Activated B cell treated with CpG ODN at 0.5 μM for 24 hours (primary cell): Measurements from ENCODE around the gene P3H1. TPM values are rescaled to one million over a fixed set of nuclear protein-coding genes. Genes with fewer than 3 reads are reported as not detected.

Source experiments
- ATAC-seq: fragments of 200-7000 bp; cut with Tn5 transposase; one replicate; pipeline ENCODE4 v1.10.0; 2021; ENCODE audit warnings: low read depth, mild to moderate bottlenecking, moderate library complexity
- CTCF ChIA-PET: fragments of 350-600 bp; sonication (Branson Sonifier 250); formaldehyde crosslinking; loops from one replicate; lab custom pipeline; 2021; ENCODE audit warnings: antibody characterized with exemption; lab: Charles Lee
- POLR2A ChIA-PET: fragments of 350-600 bp; sonication (Branson Sonifier 250); formaldehyde crosslinking; loops from one replicate; lab custom pipeline; 2021; ENCODE audit warnings: antibody characterized with exemption; lab: Charles Lee
- DNase-seq: peaks from one replicate; pipeline ENCODE4 v3.0.0; 2022
- H3K27ac Mint-ChIP-seq: one replicate; pipeline ENCODE4 v1.8.0; 2020; ENCODE audit warnings: mixed read lengths
- H3K27me3 Mint-ChIP-seq: one replicate; pipeline ENCODE4 v1.8.0; 2021; ENCODE audit warnings: mixed read lengths
- H3K36me3 Mint-ChIP-seq: one replicate; pipeline ENCODE4 v1.8.0; 2021; ENCODE audit warnings: low read depth, mixed read lengths
- H3K4me1 Mint-ChIP-seq: one replicate; pipeline ENCODE4 v1.8.0; 2021; ENCODE audit warnings: mixed read lengths
- H3K4me3 Mint-ChIP-seq: one replicate; pipeline ENCODE4 v1.8.0; 2020; ENCODE audit warnings: mild to moderate bottlenecking, mixed read lengths
- H3K9me3 Mint-ChIP-seq: one replicate; pipeline ENCODE4 v1.8.0; 2020; ENCODE audit warnings: mixed read lengths
- intact Hi-C: fragments of 100-400 bp; cut with micrococcal nuclease; formaldehyde crosslinking; loops from one replicate; pipeline ENCODE4 v1.15.1; 2024
- total RNA-seq: library from RNA; stranded (reverse); gene quantifications from 2 replicates; pipeline ENCODE4 v1.2.3, GENCODE V29; 2022
- TF ChIP-seq, protein P1 (sequence below): fragments of 200-600 bp; IDR thresholded peaks from one replicate; pipeline ENCODE4 v1.8.0; 2022; ENCODE audit warnings: antibody characterized with exemption, mild to moderate bottlenecking

Gene P3H1
- total RNA-seq, 1 donor from 2014 or later: 27.1 TPM

DNA sequence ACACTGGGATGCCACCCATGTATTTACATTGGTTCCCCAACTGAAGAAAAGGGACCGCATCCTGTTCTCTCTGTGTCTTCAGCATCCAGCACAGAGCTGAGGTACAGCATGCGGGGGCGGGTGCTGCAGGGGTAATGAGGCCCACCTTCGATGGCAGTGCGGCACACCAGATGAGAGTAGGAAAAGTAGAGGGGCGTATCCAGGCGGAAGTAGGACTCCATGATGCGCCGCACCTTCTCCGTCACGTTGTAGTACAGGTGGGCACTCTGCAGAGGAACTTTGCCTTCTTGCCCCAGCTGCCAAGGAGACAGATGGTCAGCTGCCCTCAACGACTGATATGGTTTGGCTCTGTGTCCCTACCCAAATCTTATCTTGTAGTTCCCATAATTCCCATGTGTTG lies 16.8 kb downstream of the P3H1 start:
- Mint-ChIP-seq H3K4me3 (no peak overlapping the region), H3K9me3 (peaks cover 4% of the 10 kb centered on the region), H3K27me3 (no peaks in the 10 kb centered on the region), H3K4me1 (no peaks in the 10 kb centered on the region), H3K27ac (no peak overlapping the region), H3K36me3 (peaks cover 79% of the 10 kb centered on the region)
- DNase-seq (no peak), ATAC-seq (no peak)
- TF ChIP-seq, protein P1, sequence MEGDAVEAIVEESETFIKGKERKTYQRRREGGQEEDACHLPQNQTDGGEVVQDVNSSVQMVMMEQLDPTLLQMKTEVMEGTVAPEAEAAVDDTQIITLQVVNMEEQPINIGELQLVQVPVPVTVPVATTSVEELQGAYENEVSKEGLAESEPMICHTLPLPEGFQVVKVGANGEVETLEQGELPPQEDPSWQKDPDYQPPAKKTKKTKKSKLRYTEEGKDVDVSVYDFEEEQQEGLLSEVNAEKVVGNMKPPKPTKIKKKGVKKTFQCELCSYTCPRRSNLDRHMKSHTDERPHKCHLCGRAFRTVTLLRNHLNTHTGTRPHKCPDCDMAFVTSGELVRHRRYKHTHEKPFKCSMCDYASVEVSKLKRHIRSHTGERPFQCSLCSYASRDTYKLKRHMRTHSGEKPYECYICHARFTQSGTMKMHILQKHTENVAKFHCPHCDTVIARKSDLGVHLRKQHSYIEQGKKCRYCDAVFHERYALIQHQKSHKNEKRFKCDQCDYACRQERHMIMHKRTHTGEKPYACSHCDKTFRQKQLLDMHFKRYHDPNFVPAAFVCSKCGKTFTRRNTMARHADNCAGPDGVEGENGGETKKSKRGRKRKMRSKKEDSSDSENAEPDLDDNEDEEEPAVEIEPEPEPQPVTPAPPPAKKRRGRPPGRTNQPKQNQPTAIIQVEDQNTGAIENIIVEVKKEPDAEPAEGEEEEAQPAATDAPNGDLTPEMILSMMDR: no peak
- intact Hi-C loops: no loop called here
- POLR2A ChIA-PET: no interaction called here
- CTCF ChIA-PET: interaction anchor here (0.7 kb wide), 1 partner anchor 434 kb away, joined by 3 read pairs; no protein-coding TSS in a partner anchor

DNA sequence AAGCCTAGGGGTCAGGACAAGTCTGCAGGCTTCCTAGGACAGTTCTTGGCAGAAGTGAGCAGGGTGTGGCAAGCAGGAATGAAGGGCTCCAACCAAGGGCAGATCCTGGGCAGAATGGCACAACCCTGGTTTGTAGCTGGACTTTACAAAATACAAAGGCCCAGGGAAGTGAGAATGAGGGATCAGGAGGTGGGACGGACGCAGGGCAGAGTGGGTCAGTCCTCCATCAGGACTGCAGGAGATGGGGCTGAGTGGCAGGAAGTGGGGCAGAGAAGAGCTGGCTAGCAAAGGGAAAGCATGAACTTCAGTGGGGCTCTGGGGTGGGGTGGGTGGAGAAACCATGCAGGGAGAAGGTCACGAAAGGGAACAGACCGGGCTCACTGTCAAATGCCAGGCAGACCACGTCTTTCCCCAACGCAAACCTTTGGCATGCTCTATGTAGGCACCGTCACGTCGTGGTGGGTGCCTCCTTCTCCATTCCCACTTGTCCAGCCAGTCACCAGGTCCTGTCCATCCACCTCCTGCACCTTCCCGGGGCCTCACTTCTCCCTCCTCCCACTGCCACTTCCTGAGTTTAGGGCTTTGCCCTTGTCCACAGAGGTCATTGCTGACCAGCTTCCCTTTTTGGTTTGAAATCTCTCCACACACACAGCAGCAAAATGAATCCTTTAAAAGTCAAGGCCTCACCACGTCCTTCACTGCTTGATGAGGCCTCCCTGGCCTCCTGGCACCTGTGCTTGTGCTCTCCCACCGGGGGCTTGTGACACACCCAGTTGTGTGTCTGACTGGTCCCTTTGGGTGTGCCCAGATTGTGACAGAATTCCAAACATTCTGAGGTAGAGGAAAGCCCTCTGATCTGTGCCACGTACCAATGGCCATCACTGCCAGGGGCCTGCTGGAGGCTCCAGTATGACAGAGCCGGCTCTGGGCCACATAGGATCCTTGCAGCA lies 18.1 kb downstream of the P3H1 start:
- DNase-seq (no peak), ATAC-seq (no peak)
- Mint-ChIP-seq H3K4me1 (no peaks in the 10 kb centered on the region), H3K27me3 (no peaks in the 10 kb centered on the region), H3K9me3 (peaks cover 4% of the 10 kb centered on the region), H3K36me3 (peaks cover 67% of the 10 kb centered on the region), H3K27ac (no peak overlapping the region), H3K4me3 (no peak overlapping the region)
- intact Hi-C loops: no loop called here
- TF ChIP-seq, protein P1: no peak
- ChIA-PET CTCF (interaction anchor here (0.7 to 1.2 kb wide), 2 partner anchors 170 to 433 kb away, joined by 3 read pairs; no protein-coding TSS in a partner anchor), POLR2A (no interaction called here)

GRCh38 chr1:42748021-42748420 lies 18.8 kb downstream of the P3H1 start:
- intact Hi-C loops: no loop called here
- H3K36me3 Mint-ChIP-seq: peaks cover 61% of the 10 kb centered on the region
- H3K4me1 Mint-ChIP-seq: no peaks in the 10 kb centered on the region
- no peak overlapping the region for H3K27ac Mint-ChIP-seq
- TF ChIP-seq, protein P1: no peak
- no peak for DNase-seq
- ChIA-PET POLR2A (no interaction called here), CTCF (interaction anchor here (1.1 to 2.7 kb wide), 3 partner anchors 11 to 173 kb away, joined by 3 to 9 read pairs (median 3); no protein-coding TSS in a partner anchor)
- peaks cover 4% of the 10 kb centered on the region for H3K9me3 Mint-ChIP-seq
- no peaks in the 10 kb centered on the region for H3K27me3 Mint-ChIP-seq
- H3K4me3 Mint-ChIP-seq: no peak overlapping the region
- no peak for ATAC-seq

DNA sequence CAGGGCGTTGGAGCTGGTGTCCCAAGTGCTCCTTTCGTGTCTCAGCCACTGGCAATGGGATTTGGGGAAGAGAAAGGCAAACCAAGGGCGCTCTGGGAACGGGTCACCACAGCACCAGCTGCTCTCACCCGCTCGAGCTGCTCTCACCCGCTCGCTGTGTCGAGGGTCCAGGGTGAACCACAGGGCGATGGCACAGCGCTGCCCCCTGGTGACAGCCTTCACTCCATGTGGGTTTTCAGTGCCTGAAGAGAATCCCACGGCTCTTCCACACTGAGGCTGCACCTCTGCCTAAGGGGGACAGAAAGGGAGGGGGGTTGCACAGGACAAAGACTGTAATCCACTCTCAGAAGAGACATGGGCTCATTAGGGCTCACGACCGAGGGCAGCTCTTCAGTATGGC lies 19.7 kb downstream of the P3H1 start:
- Mint-ChIP-seq H3K27ac (no peak overlapping the region), H3K27me3 (no peaks in the 10 kb centered on the region), H3K4me3 (no peak overlapping the region), H3K36me3 (peaks cover 52% of the 10 kb centered on the region), H3K4me1 (no peaks in the 10 kb centered on the region), H3K9me3 (peaks cover 4% of the 10 kb centered on the region)
- intact Hi-C loops: loop anchor here (1.0 kb wide), 1 partner anchor 169 kb away; no protein-coding TSS in a partner anchor
- CTCF ChIA-PET: interaction anchor here (0.7 to 2.7 kb wide), 5 partner anchors 12 to 403 kb away, joined by 3 to 9 read pairs (median 3); no protein-coding TSS in a partner anchor
- TF ChIP-seq, protein P1: peak; percentile 18
- peak; percentile 45 for DNase-seq
- POLR2A ChIA-PET: no interaction called here
- ATAC-seq: peak; percentile 47
